Measurements from ENCODE around the gene MYT1.

GRCh38 chr20:64181391-64181790 is 17.1 kb downstream of the MYT1 start:
- no peak for TF ChIP-seq CTCF (IDR thresholded peaks at IDR 0.05; ENCODE audit: low read depth, low read length, missing input control)
- TF ChIP-seq, protein P1, sequence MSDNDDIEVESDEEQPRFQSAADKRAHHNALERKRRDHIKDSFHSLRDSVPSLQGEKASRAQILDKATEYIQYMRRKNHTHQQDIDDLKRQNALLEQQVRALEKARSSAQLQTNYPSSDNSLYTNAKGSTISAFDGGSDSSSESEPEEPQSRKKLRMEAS (IDR thresholded peaks at IDR 0.05) = no peak
- no peak for TF ChIP-seq FOXA1 (IDR thresholded peaks at IDR 0.05)
- no peak for TF ChIP-seq RAD21 (IDR thresholded peaks at IDR 0.05)
- no peak for TF ChIP-seq JUND (IDR thresholded peaks at IDR 0.05)
